RWPE2 (cell line): Measurements from ENCODE around the gene PTPRO.

Source experiments
- ATAC-seq: fragments of 200-7000 bp; cut with Tn5 transposase; 3 replicates; pipeline ENCODE4 v1.9.1; 2021; ENCODE audit warnings: low read depth
- DNase-seq: peaks from one replicate; pipeline ENCODE4 v3.0.0-alpha.2; 2020; ENCODE audit warnings: low spot score
- H3K27ac ChIP-seq: fragments of 450-650 bp; 2 replicates; pipeline ENCODE4 v1.5.1; 2017; ENCODE audit warnings: mild to moderate bottlenecking; ENCODE audit not compliant: poor library complexity, severe bottlenecking
- H3K27me3 ChIP-seq: fragments of 250-450 bp; sonication (Bioruptor Pico); 2 replicates; pipeline ENCODE4 v1.5.1; 2021; ENCODE audit warnings: mild to moderate bottlenecking, moderate library complexity; ENCODE audit not compliant: insufficient read depth, poor library complexity, severe bottlenecking
- H3K36me3 ChIP-seq: fragments of 250-450 bp; sonication (Bioruptor Pico); 2 replicates; pipeline ENCODE4 v1.5.1; 2020; ENCODE audit warnings: low read depth, mild to moderate bottlenecking, moderate library complexity
- H3K4me1 ChIP-seq: fragments of 250-450 bp; sonication (Bioruptor Pico); 2 replicates; pipeline ENCODE4 v1.5.1; 2021; ENCODE audit warnings: mild to moderate bottlenecking, moderate library complexity; ENCODE audit not compliant: insufficient read depth, poor library complexity, severe bottlenecking
- H3K4me3 ChIP-seq: fragments of 250-450 bp; sonication (Bioruptor Pico); 2 replicates; pipeline ENCODE4 v1.5.1; 2021; ENCODE audit warnings: mild to moderate bottlenecking, moderate library complexity; ENCODE audit not compliant: severe bottlenecking
- H3K9me3 ChIP-seq: fragments of 250-450 bp; sonication (Bioruptor Pico); 2 replicates; pipeline ENCODE4 v1.5.1; 2021; ENCODE audit warnings: mild to moderate bottlenecking, moderate library complexity; ENCODE audit not compliant: severe bottlenecking
- TF ChIP-seq, protein P1 (sequence below): fragments of 450-650 bp; IDR thresholded peaks from one replicate; pipeline ENCODE4 v1.5.1; 2017; ENCODE audit warnings: mild to moderate bottlenecking, moderate library complexity; ENCODE audit not compliant: poor library complexity, severe bottlenecking

Gene PTPRO

DNA sequence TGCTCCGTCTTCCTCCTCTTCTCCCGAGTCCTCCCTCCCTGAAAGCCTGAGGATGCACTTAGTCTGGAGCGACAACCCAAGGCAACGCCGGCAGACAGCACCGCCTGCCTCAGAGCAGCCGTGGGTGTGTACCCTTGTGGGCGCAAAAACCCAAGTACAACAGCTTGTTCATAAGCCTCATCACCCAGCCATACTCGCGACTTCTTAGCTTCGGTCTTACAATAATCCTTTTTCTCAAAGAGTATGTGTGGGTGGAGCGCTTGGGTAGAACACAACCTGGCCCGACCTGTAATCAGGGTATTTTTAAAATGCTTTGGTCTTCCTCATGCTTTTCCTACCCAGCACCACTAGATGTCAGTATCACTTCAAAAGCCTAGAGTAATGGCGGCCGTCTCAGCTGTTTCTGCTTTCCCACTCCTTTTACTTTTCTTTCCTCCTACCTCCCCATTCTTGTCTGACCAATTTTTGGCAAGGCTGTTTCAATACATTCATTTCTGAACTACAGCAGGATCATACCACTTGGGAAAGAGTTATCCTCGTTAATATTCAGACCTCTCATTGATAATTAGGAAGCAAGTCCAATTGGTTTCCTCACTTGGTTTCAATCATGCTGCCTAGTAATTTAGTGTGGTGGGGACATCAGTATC, 268.0 kb downstream of the PTPRO start:
- TF ChIP-seq, protein P1, sequence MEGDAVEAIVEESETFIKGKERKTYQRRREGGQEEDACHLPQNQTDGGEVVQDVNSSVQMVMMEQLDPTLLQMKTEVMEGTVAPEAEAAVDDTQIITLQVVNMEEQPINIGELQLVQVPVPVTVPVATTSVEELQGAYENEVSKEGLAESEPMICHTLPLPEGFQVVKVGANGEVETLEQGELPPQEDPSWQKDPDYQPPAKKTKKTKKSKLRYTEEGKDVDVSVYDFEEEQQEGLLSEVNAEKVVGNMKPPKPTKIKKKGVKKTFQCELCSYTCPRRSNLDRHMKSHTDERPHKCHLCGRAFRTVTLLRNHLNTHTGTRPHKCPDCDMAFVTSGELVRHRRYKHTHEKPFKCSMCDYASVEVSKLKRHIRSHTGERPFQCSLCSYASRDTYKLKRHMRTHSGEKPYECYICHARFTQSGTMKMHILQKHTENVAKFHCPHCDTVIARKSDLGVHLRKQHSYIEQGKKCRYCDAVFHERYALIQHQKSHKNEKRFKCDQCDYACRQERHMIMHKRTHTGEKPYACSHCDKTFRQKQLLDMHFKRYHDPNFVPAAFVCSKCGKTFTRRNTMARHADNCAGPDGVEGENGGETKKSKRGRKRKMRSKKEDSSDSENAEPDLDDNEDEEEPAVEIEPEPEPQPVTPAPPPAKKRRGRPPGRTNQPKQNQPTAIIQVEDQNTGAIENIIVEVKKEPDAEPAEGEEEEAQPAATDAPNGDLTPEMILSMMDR, result peak; percentile 84
- H3K27ac ChIP-seq, result no peak overlapping the region
- H3K4me1 ChIP-seq, result no peaks in the 10 kb centered on the region
- H3K9me3 ChIP-seq, result no peaks in the 10 kb centered on the region
- peak; percentile 61 for ATAC-seq
- H3K4me3 ChIP-seq, result peak overlapping the region; percentile 13
- no peak for DNase-seq
- no peaks in the 10 kb centered on the region for H3K27me3 ChIP-seq
- H3K36me3 ChIP-seq, result no peaks in the 10 kb centered on the region

- H3K27me3 ChIP-seq, result no peaks in the 10 kb centered on the region
- H3K4me3 ChIP-seq, result no peak overlapping the region
- TF ChIP-seq, protein P1, result no peak
- no peak for DNase-seq
- no peaks in the 10 kb centered on the region for H3K9me3 ChIP-seq
- ATAC-seq, result no peak
- no peak overlapping the region for H3K27ac ChIP-seq
- H3K4me1 ChIP-seq, result no peaks in the 10 kb centered on the region
- no peaks in the 10 kb centered on the region for H3K36me3 ChIP-seq
These were observed 269.5 kb downstream of the PTPRO start for GRCh38 chr12:15591811-15592210.

- Histone ChIP-seq H3K4me1 (no peaks in the 10 kb centered on the region), H3K9me3 (no peaks in the 10 kb centered on the region), H3K27ac (no peak overlapping the region), H3K36me3 (no peaks in the 10 kb centered on the region), H3K4me3 (no peak overlapping the region), H3K27me3 (no peaks in the 10 kb centered on the region)
- TF ChIP-seq, protein P1, result peak; percentile 48
- DNase-seq (no peak), ATAC-seq (no peak)
These were observed 270.6 kb downstream of the PTPRO start for GRCh38 chr12:15592934-15593333.

GRCh38 chr12:15596174-15596573, 273.9 kb downstream of the PTPRO start:
- Histone ChIP-seq H3K36me3 (no peaks in the 10 kb centered on the region), H3K4me3 (no peak overlapping the region), H3K27me3 (no peaks in the 10 kb centered on the region), H3K4me1 (peaks cover 23% of the 10 kb centered on the region), H3K27ac (no peak overlapping the region), H3K9me3 (no peaks in the 10 kb centered on the region)
- no peak for DNase-seq
- no peak for ATAC-seq
- TF ChIP-seq, protein P1, result no peak

- no peak overlapping the region for H3K4me3 ChIP-seq
- H3K9me3 ChIP-seq, result no peaks in the 10 kb centered on the region
- H3K36me3 ChIP-seq, result no peaks in the 10 kb centered on the region
- no peak overlapping the region for H3K27ac ChIP-seq
- peaks cover 30% of the 10 kb centered on the region for H3K4me1 ChIP-seq
- TF ChIP-seq, protein P1, result no peak
- no peak for ATAC-seq
- no peaks in the 10 kb centered on the region for H3K27me3 ChIP-seq
- no peak for DNase-seq
These were observed 275.0 kb downstream of the PTPRO start for GRCh38 chr12:15597125-15597830.
